Endothelial cell of umbilical vein (primary cell): ENCODE data around the gene KLHL10. TPM values are rescaled to one million over a fixed set of nuclear protein-coding genes. Genes with fewer than 3 reads are reported as not detected.

Experiments
- BruUV-seq: library from RNA; stranded (reverse); fragments of 400-500 nt; replicated peaks from 2 replicates; lab custom pipeline; 2021; lab: Mats Ljungman, UMichigan
- CTCF ChIA-PET: fragments of 300-600, 350-600 bp; sonication (Branson Sonifier 250); formaldehyde crosslinking; loops from one replicate; lab custom pipeline; 2021; ENCODE audit warnings: antibody characterized with exemption, inconsistent platforms; lab: Charles Lee
- POLR2A ChIA-PET: fragments of 300-600, 350-600 bp; sonication (Branson Sonifier 250); formaldehyde crosslinking; loops from one replicate; lab custom pipeline; 2021; ENCODE audit warnings: antibody characterized with exemption, inconsistent platforms; lab: Charles Lee
- DNase-seq: peaks from one replicate; pipeline ENCODE4 v3.0.0-alpha.2; 2011; ENCODE audit warnings: low read depth, low spot score
- FAIRE-seq: peaks from 2 replicates; lab custom pipeline; 2011; peaks lifted over from hg19 to GRCh38; lab: Jason Lieb, UNC
- H2AFZ ChIP-seq: 2 replicates; pipeline ENCODE4 v1.6.0; 2012; ENCODE audit warnings: low read depth, low read length, control low read depth, inconsistent platforms
- H3K27ac ChIP-seq: 2 replicates; pipeline ENCODE4 v1.5.1; 2011; ENCODE audit warnings: low read depth, mild to moderate bottlenecking, control low read depth, low read length, moderate library complexity; ENCODE audit not compliant: insufficient read depth
- H3K27me3 ChIP-seq, 2 experiments: 2 replicates each; pipeline versions ENCODE4 v1.6.0 to v1.6.1; 2011; ENCODE audit warnings: low read length in 2 of 2, mixed read lengths in 1 of 2; ENCODE audit not compliant: control insufficient read depth in 2 of 2, insufficient read depth in 2 of 2
- H3K36me3 ChIP-seq, 2 experiments: 2 replicates in 1 of 2; 3 replicates in 1 of 2; pipeline ENCODE4 v1.5.1; 2011; ENCODE audit warnings: low read length in 2 of 2, mild to moderate bottlenecking in 1 of 2, moderate library complexity in 1 of 2; ENCODE audit not compliant: control insufficient read depth in 2 of 2, insufficient read depth in 2 of 2; ENCODE audit errors: extremely low read depth in 1 of 2
- H3K4me1 ChIP-seq: 3 replicates; pipeline ENCODE4 v1.5.1; 2011; ENCODE audit warnings: mild to moderate bottlenecking, low read length; ENCODE audit not compliant: control insufficient read depth, insufficient read depth; ENCODE audit errors: extremely low read depth
- H3K4me2 ChIP-seq: 2 replicates; pipeline ENCODE4 v1.6.1; 2011; ENCODE audit warnings: low read length, control low read depth, mixed read lengths; ENCODE audit not compliant: insufficient read depth
- H3K4me3 ChIP-seq, 3 experiments: fragments of 200-600 bp in 1 of 3; sonication (generic), shearing (Covaris generic) in 1 of 3; replicated peaks in 1 of 3; 2 replicates each; pipeline ENCODE4 v1.5.1; 2011 to 2016; ENCODE audit warnings: control low read depth in 3 of 3, low read length in 3 of 3, mild to moderate bottlenecking in 2 of 3, inconsistent platforms in 1 of 3, low read depth in 1 of 3, moderate library complexity in 1 of 3; ENCODE audit not compliant: insufficient read depth in 1 of 3
- H3K79me2 ChIP-seq: 2 replicates; pipeline ENCODE4 v1.6.0; 2012; ENCODE audit warnings: low read length, inconsistent platforms; ENCODE audit not compliant: control insufficient read depth, insufficient read depth
- H3K9ac ChIP-seq: replicated peaks from 2 replicates; pipeline ENCODE3; 2011; ENCODE audit warnings: low read length, control low read depth; ENCODE audit not compliant: insufficient read depth; ENCODE audit errors: extremely low read depth
- H3K9me1 ChIP-seq: replicated peaks from 3 replicates; pipeline ENCODE4 v1.6.0; 2011; ENCODE audit warnings: mild to moderate bottlenecking, low read length; ENCODE audit not compliant: control insufficient read depth, insufficient read depth; ENCODE audit errors: extremely low read depth
- H3K9me3 ChIP-seq: replicated peaks from 2 replicates; pipeline ENCODE4 v1.5.1; 2012; ENCODE audit warnings: low read length, inconsistent platforms; ENCODE audit not compliant: control insufficient read depth, insufficient read depth
- H4K20me1 ChIP-seq: replicated peaks from 2 replicates; pipeline ENCODE3; 2011; ENCODE audit warnings: mild to moderate bottlenecking, low read length; ENCODE audit not compliant: control insufficient read depth, insufficient read depth; ENCODE audit errors: extremely low read depth
- CTCF ChIP-seq, 2 donors: IDR thresholded peaks; 1 replicate in 1 of 2; 2 replicates in 1 of 2; pipeline ENCODE4 v1.5.1; 2011; ENCODE audit warnings: low read length in 2 of 2, mild to moderate bottlenecking in 2 of 2, moderate library complexity in 2 of 2, control low read depth in 1 of 2, inconsistent platforms in 1 of 2, low read depth in 1 of 2; ENCODE audit not compliant: insufficient read depth in 1 of 2; ENCODE audit errors: extremely low read depth in 1 of 2
- EZH2 ChIP-seq: IDR thresholded peaks from 2 replicates; pipeline ENCODE4 v1.6.1; 2012; ENCODE audit warnings: borderline replicate concordance, low read depth, mild to moderate bottlenecking, moderate library complexity, low read length, inconsistent platforms; ENCODE audit not compliant: severe bottlenecking
- FOS ChIP-seq: IDR thresholded peaks from 2 replicates; pipeline ENCODE4 v1.6.1; 2011; ENCODE audit warnings: mild to moderate bottlenecking, low read length, moderate library complexity, borderline replicate concordance; ENCODE audit not compliant: insufficient read depth
- GATA2 ChIP-seq: IDR thresholded peaks from 2 replicates; pipeline ENCODE4 v1.7.0; 2011; ENCODE audit warnings: low read depth, mild to moderate bottlenecking, moderate library complexity, mixed read lengths, low read length; ENCODE audit not compliant: insufficient read length, insufficient read depth
- JUN ChIP-seq: IDR thresholded peaks from 2 replicates; pipeline ENCODE4 v1.6.1; 2011; ENCODE audit warnings: borderline replicate concordance, low read depth; ENCODE audit not compliant: insufficient read length, insufficient read depth
- MAX ChIP-seq: IDR thresholded peaks from 2 replicates; pipeline ENCODE4 v1.6.1; 2011; ENCODE audit not compliant: insufficient read depth, insufficient read length
- MYC ChIP-seq: IDR thresholded peaks from one replicate; pipeline ENCODE4 v1.6.1; 2011; ENCODE audit warnings: mild to moderate bottlenecking, low read depth, low read length
- POLR2A ChIP-seq: IDR thresholded peaks from 2 replicates; pipeline ENCODE4 v1.6.1; 2012; ENCODE audit warnings: low read depth, mild to moderate bottlenecking, control low read depth, low read length
- dilution Hi-C: fragments of 300-500 bp; cut with MboI; formaldehyde crosslinking; loops from one replicate; pipeline ENCODE4 v1.15.0; 2019; ENCODE audit warnings: low sequenced_read_pairs; ENCODE audit not compliant: extremely low pct_ligation_motif_present
- intact Hi-C: fragments of 100-400 bp; cut with micrococcal nuclease; formaldehyde crosslinking; loops from one replicate; pipeline ENCODE4 v1.10.0; 2022
- polyA plus RNA-seq, 4 experiments: library from polyadenylated mRNA; depleted of rRNA in 3 of 4; stranded (reverse) in 3 of 4; unstranded in 1 of 4; fragments of >200 nt; gene quantifications; 2 replicates each; pipeline versions ENCODE4 v1.2.1 to v1.2.3, GENCODE V29; 2011 to 2012; ENCODE audit warnings: missing spikeins in 1 of 4
- small RNA-seq: library from RNA; depleted of rRNA; stranded (forward); fragments of <200 nt; gene quantifications from one replicate; pipeline ENCODE3, GENCODE V24; 2012; ENCODE audit warnings: low replicate concordance, low read depth; ENCODE audit not compliant: insufficient read depth, insufficient read length
- total RNA-seq: library from RNA; stranded (reverse); gene quantifications from 2 replicates; pipeline ENCODE4 v1.2.3, GENCODE V29; 2021

Gene KLHL10
- total and polyA plus RNA-seq, 2 donors (not counting 3 experiments of a cell fraction or from before 2014, with no cell fraction given) = 0.10 TPM; not detected in 1

GRCh38 chr17:41896726-41897125, 59.1 kb downstream of the KLHL10 start:
- H2AFZ ChIP-seq = no peak overlapping the region
- H3K4me3 ChIP-seq = no peak overlapping the region
- DNase-seq (no peak), FAIRE-seq (no peak)
- no peaks in the 10 kb centered on the region for H3K4me1 ChIP-seq
- ChIA-PET CTCF (no interaction called here), POLR2A (no interaction called here)
- no peak overlapping the region for H3K27ac ChIP-seq
- no peaks in the 10 kb centered on the region for H3K27me3 ChIP-seq
- no peak overlapping the region for H3K9ac ChIP-seq
- H3K4me2 ChIP-seq = no peak overlapping the region
- no peaks in the 10 kb centered on the region for H3K9me1 ChIP-seq
- peaks cover 56 to 71% of the 10 kb centered on the region in 2 experiments for H3K36me3 ChIP-seq
- H3K79me2 ChIP-seq = peaks cover 12% of the 10 kb centered on the region
- BruUV-seq = no TSS peak
- H3K9me3 ChIP-seq = no peaks in the 10 kb centered on the region
- no peaks in the 10 kb centered on the region for H4K20me1 ChIP-seq
- intact Hi-C loops (no loop called here), dilution Hi-C loops (no loop called here)
- TF ChIP-seq MAX (no peak), EZH2 (no peak), POLR2A (no peak), CTCF (IDR thresholded peaks at IDR 0.05; ENCODE audit: extremely low read depth in 1 of 2, insufficient read depth in 1 of 2, low read depth in 1 of 2, low read length in 2 of 2) (no peak), FOS (no peak), MYC (no peak), GATA2 (no peak), JUN (no peak)

Small RNA genes lying within 50 kb of the gene (small RNA-seq; reads per million reads assigned to genes)
- gene AC125257.2 = not detected

Other genes with a start within 250 kb of the KLHL10 start
- not detected in 2 replicates for gene KRT16, start 225.1 kb upstream of the KLHL10 start, total RNA-seq
- not detected in 2 replicates for gene KRT16, start 225.1 kb upstream of the KLHL10 start, polyA plus RNA-seq
- 0.55 and 1.6 TPM in 2 replicates for gene KRT17, start 213.2 kb upstream of the KLHL10 start, total RNA-seq
- gene KRT17, start 213.2 kb upstream of the KLHL10 start, polyA plus RNA-seq = 0.83 and 0.96 TPM in 2 replicates
- gene EIF1, start 148.9 kb upstream of the KLHL10 start, total RNA-seq = 814 and 839 TPM in 2 replicates
- 145 and 168 TPM in 2 replicates for gene EIF1, start 148.9 kb upstream of the KLHL10 start, polyA plus RNA-seq
- gene GAST, start 125.5 kb upstream of the KLHL10 start, total RNA-seq = not detected in 2 replicates
- gene GAST, start 125.5 kb upstream of the KLHL10 start, polyA plus RNA-seq = not detected in 2 replicates
- 0.23 and 0.24 TPM in 2 replicates for gene HAP1, start 103.2 kb upstream of the KLHL10 start, total RNA-seq
- 0.07 and 0.11 TPM in 2 replicates for gene HAP1, start 103.2 kb upstream of the KLHL10 start, polyA plus RNA-seq
- 170 and 171 TPM in 2 replicates for gene JUP, start 51.1 kb upstream of the KLHL10 start, total RNA-seq
- 98.0 and 100 TPM in 2 replicates for gene JUP, start 51.1 kb upstream of the KLHL10 start, polyA plus RNA-seq
- 37.1 and 39.2 TPM in 2 replicates for gene P3H4, start 25.9 kb upstream of the KLHL10 start, total RNA-seq
- gene P3H4, start 25.9 kb upstream of the KLHL10 start, polyA plus RNA-seq = 57.3 and 58.3 TPM in 2 replicates
- gene FKBP10, start 24.8 kb upstream of the KLHL10 start, total RNA-seq = 163 and 168 TPM in 2 replicates
- 377 and 431 TPM in 2 replicates for gene FKBP10, start 24.8 kb upstream of the KLHL10 start, polyA plus RNA-seq
- 57.4 and 67.3 TPM in 2 replicates for gene NT5C3B, start 1.6 kb upstream of the KLHL10 start, total RNA-seq
- gene NT5C3B, start 1.6 kb upstream of the KLHL10 start, polyA plus RNA-seq = 75.5 and 92.5 TPM in 2 replicates
- 11.0 and 12.6 TPM in 2 replicates for gene KLHL11, start 27.6 kb downstream of the KLHL10 start, total RNA-seq
- 2.9 and 3.1 TPM in 2 replicates for gene KLHL11, start 27.6 kb downstream of the KLHL10 start, polyA plus RNA-seq
- gene ACLY, start 81.1 kb downstream of the KLHL10 start, total RNA-seq = 324 and 329 TPM in 2 replicates
- gene ACLY, start 81.1 kb downstream of the KLHL10 start, polyA plus RNA-seq = 174 and 176 TPM in 2 replicates
- 0.60 and 1.0 TPM in 2 replicates for gene ODAD4, start 92.8 kb downstream of the KLHL10 start, total RNA-seq
- gene ODAD4, start 92.8 kb downstream of the KLHL10 start, polyA plus RNA-seq = 0.19 TPM in 1 of 2 replicates, not detected in the other
- gene CNP, start 129.0 kb downstream of the KLHL10 start, total RNA-seq = 84.9 and 88.3 TPM in 2 replicates
- 48.6 and 49.4 TPM in 2 replicates for gene CNP, start 129.0 kb downstream of the KLHL10 start, polyA plus RNA-seq
- gene DNAJC7, start 179.6 kb downstream of the KLHL10 start, total RNA-seq = 103 and 111 TPM in 2 replicates
- gene DNAJC7, start 179.6 kb downstream of the KLHL10 start, polyA plus RNA-seq = 16.0 and 19.8 TPM in 2 replicates
- 57.3 and 60.4 TPM in 2 replicates for gene NKIRAS2, start 182.3 kb downstream of the KLHL10 start, total RNA-seq
- 87.6 and 96.9 TPM in 2 replicates for gene NKIRAS2, start 182.3 kb downstream of the KLHL10 start, polyA plus RNA-seq
- gene C17orf113, start 212.8 kb downstream of the KLHL10 start, total RNA-seq = 0.18 and 0.20 TPM in 2 replicates
- gene C17orf113, start 212.8 kb downstream of the KLHL10 start, polyA plus RNA-seq = 0.19 and 0.30 TPM in 2 replicates